Inflammatory macrophage treated with lipopolysaccharide for 1 hour (primary cell): ENCODE measurements around the gene ZNF350.
A peak's percentile ranks its signal among the peaks of the same experiment; 100 is the strongest.
"Not testable (repeated sequence)": the region's sequence is repeated elsewhere in the genome, so short reads cannot be mapped to it uniquely, and the experiment has no call there.

Experiments used
- DNase-seq, 2 donors: peaks; one replicate each; pipeline ENCODE4 v3.0.0-alpha.2; 2020 to 2022

Gene ZNF350

DNA sequence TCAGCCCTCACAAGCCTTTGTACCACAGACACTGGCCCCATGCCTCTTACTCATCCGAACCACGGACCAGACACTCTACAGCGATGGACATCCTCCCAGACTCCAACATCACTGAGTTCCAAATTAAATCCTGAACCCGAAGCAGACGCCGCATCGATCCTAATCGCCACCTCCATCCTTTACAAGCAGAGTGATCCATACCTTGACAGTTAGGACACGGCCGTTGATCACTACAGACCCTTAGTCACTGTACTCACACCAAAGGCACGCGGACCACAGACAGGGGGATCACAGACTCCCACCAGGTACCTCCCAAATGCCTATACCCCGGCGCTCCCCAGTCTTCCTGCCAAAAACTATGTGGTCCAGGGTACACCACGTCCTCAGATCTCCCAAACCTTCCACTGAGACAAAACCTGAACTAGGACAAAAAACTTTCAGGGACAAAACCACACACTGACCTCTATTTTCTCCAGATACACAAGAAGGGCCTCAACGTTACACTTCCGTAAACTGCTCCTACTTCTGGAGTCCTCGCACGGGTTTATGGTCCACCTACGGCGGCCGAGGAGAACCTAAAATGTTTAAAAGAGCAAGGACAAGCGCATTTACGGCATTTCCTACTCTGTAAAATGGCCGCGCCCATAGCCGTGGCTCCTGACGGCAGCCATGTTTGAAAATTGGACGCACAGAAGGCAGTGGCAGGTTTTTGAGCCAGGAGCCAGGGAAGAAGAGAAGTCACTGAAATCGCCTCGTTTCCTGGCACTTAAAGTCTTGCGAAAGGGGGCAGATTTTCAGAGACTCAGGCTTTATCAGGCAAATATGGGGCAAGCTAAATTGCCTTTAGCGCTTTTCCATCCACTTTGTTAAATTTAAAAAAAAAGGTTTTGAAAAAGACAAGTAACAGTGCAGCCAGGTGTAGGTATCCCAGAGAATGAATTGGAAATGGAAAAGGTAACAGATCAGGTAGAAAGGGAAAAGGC lies at the start of gene ZNF350:
Gene ZNF350, minus strand, starts transcription at position 532 of the 983 bp plus-strand sequence. CDS start 12,480 bp downstream, outside the sequence.
- DNase-seq: peak; percentile 94 to 95

DNA sequence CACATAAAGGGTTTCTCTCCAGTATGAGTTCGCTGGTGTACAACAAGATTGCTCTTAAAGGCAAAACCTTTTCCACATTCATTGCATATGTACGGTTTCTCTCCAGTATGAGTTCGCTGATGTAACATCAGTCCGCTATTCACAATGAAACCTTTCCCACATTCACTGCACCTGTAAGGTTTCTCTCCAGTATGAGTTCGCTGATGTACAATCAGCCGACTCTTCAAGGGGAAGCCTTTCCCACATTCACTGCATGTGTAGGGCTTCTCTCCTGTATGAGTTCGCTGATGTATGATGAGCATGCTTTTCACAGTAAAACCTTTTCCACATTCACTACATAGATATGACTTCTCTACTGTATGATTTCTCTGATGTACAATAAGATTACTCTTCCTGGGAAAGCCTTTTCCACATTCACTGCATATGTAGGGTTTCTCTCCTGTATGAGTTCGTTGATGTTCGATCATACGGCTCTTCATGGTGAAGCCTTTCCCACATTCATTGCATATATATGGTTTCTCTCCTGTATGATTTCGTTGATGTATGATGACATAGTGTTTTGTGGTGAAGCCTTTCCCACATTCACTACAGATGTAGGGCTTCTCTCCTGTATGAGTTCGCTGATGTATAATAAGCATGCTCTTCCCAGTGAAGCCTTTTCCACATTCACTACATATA lies 47.5 kb upstream of the ZNF350 start:
- DNase-seq: no peak

DNA sequence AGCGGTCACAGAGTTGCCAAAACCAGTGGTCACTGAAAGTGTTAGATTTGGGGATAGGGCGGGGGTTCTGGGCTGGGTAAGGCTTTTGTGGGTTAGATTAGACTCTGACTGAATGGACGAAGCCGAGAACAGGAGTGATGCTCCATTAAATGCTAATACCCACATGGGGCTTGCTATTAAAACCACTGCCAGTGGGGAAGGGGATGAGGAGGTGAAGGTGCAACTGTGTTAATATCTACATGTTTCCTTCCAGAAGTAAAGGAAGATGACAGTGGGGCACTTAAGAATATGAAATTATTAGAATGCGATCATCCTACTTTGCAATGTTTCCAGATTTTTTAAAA lies 42.1 kb upstream of the ZNF350 start:
- peak in 1 of 2 donors; percentile 5 for DNase-seq

DNA sequence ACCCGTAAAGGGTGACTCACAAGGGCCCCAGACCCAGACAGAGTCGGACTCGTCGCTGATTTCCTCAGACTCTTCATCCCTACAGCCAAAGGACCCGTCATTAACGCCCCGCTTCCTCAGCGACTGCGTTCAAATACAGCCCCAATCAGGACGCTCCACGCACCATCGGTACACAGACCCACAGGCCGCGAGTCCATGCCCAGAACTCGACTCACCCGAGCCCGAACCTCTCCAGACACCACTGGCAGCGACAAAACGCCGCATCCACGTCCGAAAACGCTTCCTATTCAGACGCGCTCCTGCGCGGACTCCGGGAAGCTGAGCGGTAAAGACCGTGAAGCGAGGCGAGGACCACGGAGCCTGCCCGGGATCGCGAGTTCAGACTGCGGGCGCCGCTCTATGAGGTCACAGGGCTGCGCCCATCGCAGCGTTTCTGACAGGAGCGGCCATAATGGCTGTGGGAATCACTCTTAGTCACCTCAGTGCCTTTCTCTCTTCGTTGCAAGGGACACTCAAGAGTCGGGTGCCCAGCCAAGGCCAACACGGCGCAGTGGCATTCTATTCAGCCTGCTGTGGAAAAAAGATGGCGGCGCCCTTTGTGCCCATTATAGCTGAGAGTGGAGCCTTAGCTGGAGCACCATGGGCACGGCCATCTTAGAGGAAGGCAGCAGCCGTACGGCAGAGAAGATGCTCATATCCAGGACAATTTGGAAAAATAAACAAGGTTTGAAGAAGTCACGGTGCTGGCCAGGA lies 41.6 kb upstream of the ZNF350 start, which contains the start of gene ZNF614:
Gene ZNF614, minus strand, starts transcription at position 353 of the 753 bp plus-strand sequence. CDS start 2,634 bp downstream, outside the sequence.
- DNase-seq: peak; percentile 80 to 92

- not testable (repeated sequence) for DNase-seq
Observed at GRCh38 chr19:52026255-52026990, 39.8 kb upstream of the ZNF350 start.

DNA sequence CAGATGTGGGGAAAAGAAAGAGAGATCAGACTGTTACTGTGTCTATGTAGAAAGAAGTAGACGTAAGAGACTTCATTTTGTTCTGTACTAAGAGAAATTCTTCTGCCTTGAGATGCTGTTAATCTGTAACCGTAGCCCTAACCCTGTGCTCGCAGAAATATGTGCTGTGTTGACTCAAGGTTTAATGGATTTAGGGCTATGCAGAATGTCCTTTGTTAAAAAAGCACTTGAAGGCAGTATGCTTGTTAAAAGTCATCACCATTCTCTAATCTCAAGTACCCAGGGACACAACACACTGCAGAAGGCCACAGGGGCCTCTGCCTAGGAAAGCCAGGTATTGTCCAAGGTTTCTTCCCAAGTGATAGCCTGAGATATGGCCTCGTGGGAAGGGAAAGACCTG lies 37.8 kb upstream of the ZNF350 start:
- DNase-seq: not testable (repeated sequence)

- DNase-seq: no peak
Observed at GRCh38 chr19:52022193-52022592, 35.6 kb upstream of the ZNF350 start.

DNA sequence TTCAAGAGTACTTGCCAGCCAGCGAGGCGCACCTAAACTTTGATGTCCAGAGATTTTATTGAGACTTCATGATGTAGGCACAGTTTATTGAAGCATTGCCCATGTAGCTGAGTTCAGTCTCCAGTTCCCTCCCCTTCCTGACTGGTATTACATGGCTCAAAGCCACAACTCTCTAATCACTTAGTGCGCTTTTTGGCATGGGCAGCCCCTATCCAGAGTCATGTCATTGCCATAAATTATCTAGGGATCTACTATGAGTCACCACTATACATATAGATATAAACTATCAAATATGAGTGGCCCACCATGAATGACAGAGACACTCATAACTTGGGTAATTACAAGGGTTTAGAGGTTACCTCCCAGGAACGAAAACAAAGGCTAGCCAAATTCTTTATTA lies 33.9 kb upstream of the ZNF350 start:
- no peak for DNase-seq

DNA sequence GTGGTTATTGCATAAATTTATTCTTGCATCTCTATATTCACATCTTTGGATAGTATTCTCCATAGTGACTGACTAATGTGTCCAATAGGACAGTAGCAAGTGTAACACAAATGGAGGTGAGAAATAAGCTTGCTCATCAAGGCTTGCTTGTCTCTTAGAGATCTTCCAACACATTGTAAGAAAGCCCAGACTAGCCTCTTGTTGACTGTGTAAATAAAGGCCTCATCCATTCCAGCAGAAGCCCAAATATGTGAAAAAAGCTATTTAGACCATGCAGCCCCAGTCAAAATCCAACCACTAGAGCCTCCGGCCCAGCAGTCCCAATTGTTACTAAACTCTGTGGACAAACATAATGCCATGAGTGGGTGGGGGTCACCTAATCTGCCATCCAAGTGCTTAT lies 24.0 kb upstream of the ZNF350 start:
- no peak for DNase-seq

DNA sequence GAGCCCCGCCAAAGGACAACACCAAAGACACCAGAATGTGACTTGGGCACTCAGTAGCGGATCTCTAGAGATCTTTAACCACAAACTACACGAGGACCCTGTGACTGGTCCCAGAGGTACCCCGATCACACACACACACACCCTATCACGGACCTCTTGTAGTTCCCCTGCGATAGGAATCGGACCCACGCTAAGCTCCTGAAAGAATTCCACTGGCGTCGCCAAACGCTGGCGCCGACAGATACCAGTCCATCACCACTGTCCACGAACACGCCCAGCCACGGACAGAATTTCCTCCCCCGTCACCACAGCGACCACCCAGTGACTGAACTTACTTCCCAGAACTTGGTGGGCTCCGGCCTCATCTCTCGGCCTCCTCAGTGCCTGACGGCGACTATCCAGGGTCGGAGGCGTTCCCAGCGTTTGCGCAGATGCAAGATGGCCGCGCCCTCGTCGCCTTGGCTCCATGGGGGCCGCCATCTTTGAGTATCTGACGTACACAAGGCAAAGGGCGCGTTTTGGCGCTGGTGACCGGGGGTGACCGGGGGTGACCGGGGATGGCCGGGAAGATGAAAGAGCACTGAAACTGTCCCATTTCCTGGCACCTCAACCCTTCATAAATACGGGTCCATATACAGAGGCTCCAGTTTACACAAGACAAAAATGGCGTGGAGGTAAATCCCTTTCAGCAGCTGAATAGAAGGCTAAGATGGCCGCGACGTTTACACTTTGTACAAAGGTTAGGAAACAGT lies 21.3 kb upstream of the ZNF350 start, which contains the start of gene ZNF615:
Gene ZNF615, minus strand, starts transcription at position 406 of the 752 bp plus-strand sequence. CDS start 4,500 bp downstream, outside the sequence.
- DNase-seq: peak; percentile 80 to 92

GRCh38 chr19:52007451-52007805 lies 20.8 kb upstream of the ZNF350 start:
- DNase-seq: peak; percentile 1 to 4

GRCh38 chr19:51994048-51994644 lies 7.5 kb upstream of the ZNF350 start:
- DNase-seq: no peak

DNA sequence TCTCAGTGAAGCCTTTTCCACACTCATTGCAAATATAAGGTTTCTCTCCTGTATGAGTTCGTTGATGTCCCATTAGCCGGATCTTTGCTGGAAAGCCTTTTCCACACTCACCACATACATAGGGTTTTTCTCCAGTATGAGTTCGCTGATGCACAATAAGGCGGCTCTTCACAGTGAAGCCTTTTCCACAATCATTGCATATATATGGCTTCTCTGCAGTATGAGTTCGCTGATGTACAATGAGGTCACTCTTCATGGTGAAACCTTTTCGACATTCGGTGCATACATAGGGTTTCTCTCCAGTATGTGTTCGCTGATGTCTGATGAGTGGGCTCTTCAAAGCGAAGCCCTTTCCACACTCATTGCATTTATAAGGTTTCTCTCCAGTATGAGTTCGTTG lies 6.8 kb upstream of the ZNF350 start:
- no peak for DNase-seq

GRCh38 chr19:51983361-51983760 lies 3.3 kb downstream of the ZNF350 start:
- DNase-seq: no peak

GRCh38 chr19:51980926-51981325 lies 5.7 kb downstream of the ZNF350 start:
- DNase-seq: not testable (repeated sequence)

DNA sequence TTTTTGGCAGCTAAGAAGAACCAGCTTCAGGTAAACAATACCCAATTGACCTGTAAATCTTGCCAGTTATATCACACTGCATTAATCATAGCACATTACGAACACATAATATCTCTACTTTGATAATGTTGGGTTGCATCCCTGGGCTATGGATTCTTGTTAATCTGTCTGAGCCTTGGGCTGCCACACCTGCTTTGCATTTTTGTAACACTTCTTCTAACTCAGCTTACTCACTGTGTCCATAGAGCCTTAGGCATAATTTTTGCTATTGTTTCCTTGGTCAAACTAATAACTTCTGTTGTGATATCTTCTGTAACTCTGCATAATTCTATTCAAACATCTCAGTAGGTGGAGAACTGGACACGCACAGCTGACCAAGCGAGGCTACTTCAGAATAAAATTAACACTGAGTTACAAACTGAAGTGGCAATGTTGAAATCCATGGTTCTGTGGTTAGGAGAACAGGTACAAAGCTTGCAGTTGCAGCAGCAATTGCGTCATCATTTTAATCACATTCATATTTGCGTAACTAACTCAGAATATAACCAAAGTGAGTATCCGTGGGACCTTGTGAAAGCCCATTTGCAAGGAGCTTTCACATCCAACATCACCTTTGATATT lies 6.4 kb downstream of the ZNF350 start:
- DNase-seq: no peak

- DNase-seq: no peak
Observed at GRCh38 chr19:51978882-51979281, 7.8 kb downstream of the ZNF350 start.

DNA sequence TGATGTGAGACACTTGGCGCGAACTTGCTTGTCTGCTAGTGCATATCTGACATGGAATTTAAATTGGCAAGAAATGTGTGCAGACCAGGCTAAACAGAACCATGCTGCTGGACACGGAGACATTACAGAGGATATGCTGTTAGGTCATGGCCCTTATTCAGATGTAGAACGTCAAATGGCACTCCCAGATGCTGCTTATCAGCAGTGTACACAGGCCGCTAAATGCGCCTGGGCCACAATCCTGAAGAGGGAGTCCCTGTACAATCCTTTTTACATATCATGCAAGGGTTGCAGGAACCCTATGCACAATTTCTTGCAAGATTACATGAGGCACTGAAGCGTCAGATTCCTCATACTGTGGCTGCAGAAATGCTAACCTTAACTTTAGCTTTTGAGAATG lies 9.3 kb downstream of the ZNF350 start:
- no peak for DNase-seq

DNA sequence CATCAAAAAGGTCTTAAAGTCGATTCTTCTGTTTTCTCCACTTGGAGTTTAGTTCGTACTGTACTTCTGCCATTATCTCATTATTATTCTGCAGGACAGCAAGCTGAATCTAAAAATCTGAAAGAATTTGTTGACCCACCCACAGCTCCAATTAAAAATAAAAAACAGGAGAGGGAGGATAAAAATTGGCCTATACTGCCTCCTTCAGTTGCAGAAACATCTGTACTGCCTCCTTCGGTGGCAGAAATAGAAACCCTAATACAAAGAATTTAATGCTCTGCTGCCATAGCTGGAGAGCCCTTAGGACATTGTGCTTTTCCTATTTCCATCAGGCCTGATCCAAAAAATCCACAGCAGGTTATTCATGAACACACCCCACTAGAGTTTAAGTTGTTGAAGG lies 9.8 kb downstream of the ZNF350 start:
- no peak for DNase-seq

DNA sequence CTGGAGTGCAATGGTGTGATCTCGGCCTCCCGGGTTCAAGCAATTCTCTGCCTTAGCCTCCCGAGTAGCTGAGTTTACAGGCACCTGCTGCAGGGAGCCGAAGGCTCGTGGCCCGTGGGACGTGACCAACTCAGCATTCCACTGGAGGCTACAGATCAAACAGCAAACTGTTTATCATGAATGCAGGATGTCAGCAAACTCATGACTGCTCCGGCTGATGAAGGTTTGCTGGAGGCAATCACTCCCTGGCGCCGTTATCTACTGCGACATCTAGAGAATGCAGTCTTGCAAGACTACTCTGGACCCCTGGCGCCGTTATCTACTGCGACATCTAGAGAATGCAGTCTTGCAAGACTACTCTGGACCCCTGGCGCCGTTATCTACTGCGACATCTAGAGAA lies 10.9 kb downstream of the ZNF350 start:
- DNase-seq: not testable (repeated sequence)

DNA sequence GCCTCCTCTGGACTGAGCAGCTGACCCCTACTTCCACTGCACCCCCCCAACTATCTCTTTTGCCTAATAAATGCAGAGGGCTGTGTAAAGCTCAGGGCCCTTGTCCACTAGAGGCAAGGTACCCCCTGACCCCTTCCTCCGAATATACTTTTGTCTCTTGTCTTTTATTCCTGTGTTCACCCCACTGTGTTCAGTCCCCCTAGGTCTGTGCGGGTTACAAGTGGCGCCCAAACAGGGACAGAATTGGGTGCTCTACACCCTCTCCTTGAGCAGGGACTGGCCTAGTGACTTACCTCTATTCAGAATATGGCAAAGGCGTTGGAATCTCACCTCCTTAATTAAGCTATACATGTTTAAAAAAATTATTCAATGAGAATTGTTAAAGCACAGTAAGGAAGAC lies 15.0 kb downstream of the ZNF350 start:
- DNase-seq: peak in 1 of 2 donors; percentile 10
